Epithelial cell of prostate (primary cell): ENCODE results near the gene EFCAB6.

Source experiments
- DNase-seq: peaks from one replicate; pipeline ENCODE4 v3.0.0-alpha.2; 2011; ENCODE audit warnings: low read depth, low spot score
- H3K27ac ChIP-seq: fragments of 450-650 bp; 2 replicates; pipeline ENCODE4 v1.5.1; 2017; ENCODE audit warnings: mild to moderate bottlenecking

Gene EFCAB6

GRCh38 chr22:43812149-43812842 lies at the start of gene EFCAB6:
EFCAB6 (minus strand) TSS chr22:43812305; CDS start chr22:43782318, 29,987 bp downstream.
- peak within 1 kb of the TSS; percentile 21 for H3K27ac ChIP-seq
- DNase-seq: peak; percentile 45

DNA sequence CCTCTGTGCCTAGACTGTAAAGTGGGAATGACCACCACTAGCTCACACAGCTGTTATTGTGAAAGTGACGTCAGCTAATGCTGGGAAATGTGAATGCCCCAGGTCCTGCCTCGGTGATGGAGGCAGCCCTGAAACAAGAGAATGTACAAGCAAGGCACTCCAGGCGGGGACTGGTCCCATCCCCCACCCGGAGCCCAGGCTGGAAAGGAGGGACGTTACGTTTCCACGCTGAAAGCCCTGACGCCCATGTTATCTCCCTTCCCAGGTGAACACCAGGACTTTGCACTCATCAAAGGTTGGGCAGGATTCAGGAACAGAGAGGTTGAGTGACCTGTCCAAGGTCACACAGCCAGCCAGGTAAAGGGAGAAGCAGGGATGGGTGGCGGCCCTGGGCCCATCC lies 49.4 kb upstream of the EFCAB6 start:
- no peak overlapping the region for H3K27ac ChIP-seq
- no peak for DNase-seq

- H3K27ac ChIP-seq: no peak overlapping the region
- no peak for DNase-seq
Measured at GRCh38 chr22:43860831-43861230, 48.7 kb upstream of the EFCAB6 start.

GRCh38 chr22:43860126-43860525 lies 48.0 kb upstream of the EFCAB6 start:
- H3K27ac ChIP-seq: no peak overlapping the region
- DNase-seq: no peak

- DNase-seq: no peak
- no peak overlapping the region for H3K27ac ChIP-seq
Measured at GRCh38 chr22:43859621-43860020, 47.5 kb upstream of the EFCAB6 start.

DNA sequence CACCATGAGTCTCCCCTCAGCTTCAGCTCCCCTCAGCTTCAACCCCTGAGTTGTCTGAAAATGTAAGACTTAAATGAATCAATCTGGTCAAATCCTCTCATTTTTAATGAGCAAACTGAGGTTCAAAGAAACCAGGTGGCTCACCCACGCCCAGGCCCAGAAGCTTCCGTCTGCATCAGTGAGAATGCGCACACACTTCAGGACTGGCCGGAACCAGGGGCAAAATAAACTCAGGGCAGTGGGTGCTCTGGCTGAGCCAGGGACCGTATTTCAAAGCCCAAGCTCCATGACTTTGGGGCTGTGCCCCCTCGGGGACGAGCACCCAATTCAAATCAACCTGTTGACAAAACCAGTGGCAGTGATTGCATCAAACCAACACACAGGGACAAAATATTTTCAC lies 47.1 kb upstream of the EFCAB6 start:
- no peak overlapping the region for H3K27ac ChIP-seq
- DNase-seq: no peak

- H3K27ac ChIP-seq: no peak overlapping the region
- DNase-seq: no peak
Measured at GRCh38 chr22:43858156-43858895, 46.2 kb upstream of the EFCAB6 start.

- no peak overlapping the region for H3K27ac ChIP-seq
- no peak for DNase-seq
Measured at GRCh38 chr22:43857367-43857766, 45.3 kb upstream of the EFCAB6 start.

GRCh38 chr22:43855431-43855830 lies 43.3 kb upstream of the EFCAB6 start:
- no peak for DNase-seq
- H3K27ac ChIP-seq: no peak overlapping the region

- no peak for DNase-seq
- H3K27ac ChIP-seq: no peak overlapping the region
Measured at GRCh38 chr22:43854786-43855271, 42.7 kb upstream of the EFCAB6 start.

DNA sequence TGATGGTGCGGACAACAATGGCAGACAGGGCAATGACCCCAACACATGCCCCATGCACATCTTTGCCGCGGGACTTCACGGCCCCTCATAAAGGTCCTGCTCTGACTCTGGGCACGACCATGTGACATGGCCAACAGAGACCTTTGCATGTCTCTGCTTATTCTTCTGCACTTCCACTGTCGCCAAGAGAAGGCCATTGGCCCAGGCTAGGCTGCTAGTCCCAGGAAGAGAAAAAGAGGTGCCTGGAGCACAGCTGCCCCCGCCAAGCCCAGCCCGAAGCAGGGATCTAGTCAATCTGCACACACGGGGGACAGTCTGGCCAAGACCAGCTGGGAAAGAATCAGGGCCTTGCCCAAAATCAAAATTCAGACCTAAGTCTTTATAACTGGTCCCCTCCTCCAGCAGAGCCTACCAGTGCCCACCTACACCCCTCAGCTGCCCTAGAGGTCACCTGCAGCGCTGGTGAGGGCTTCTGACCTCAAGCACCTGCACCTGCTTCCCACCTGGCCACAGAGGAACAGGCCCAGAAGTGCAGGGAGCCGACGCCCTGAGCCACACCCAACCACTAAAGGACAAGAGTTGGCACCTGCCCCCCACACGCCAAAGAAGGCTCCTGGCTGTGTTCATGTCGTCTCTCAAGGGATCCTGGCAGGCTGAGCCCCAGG lies 42.1 kb upstream of the EFCAB6 start:
- H3K27ac ChIP-seq: no peak overlapping the region
- DNase-seq: no peak

GRCh38 chr22:43853328-43853931 lies 41.3 kb upstream of the EFCAB6 start:
- DNase-seq: no peak
- H3K27ac ChIP-seq: no peak overlapping the region

GRCh38 chr22:43852573-43853327 lies 40.6 kb upstream of the EFCAB6 start:
- no peak for DNase-seq

GRCh38 chr22:43851979-43852307 lies 39.8 kb upstream of the EFCAB6 start:
- H3K27ac ChIP-seq: no peak overlapping the region
- DNase-seq: no peak

More at GRCh38 chr22:43852573-43853327, 40.6 kb upstream of the EFCAB6 start:
- no peak overlapping the region for H3K27ac ChIP-seq

GRCh38 chr22:43851058-43851978 lies 39.2 kb upstream of the EFCAB6 start:
- no peak overlapping the region for H3K27ac ChIP-seq
- DNase-seq: no peak

GRCh38 chr22:43850529-43850928 lies 38.4 kb upstream of the EFCAB6 start:
- H3K27ac ChIP-seq: no peak overlapping the region
- no peak for DNase-seq

GRCh38 chr22:43849731-43850130 lies 37.6 kb upstream of the EFCAB6 start:
- H3K27ac ChIP-seq: no peak overlapping the region
- no peak for DNase-seq

GRCh38 chr22:43848366-43849171 lies 36.5 kb upstream of the EFCAB6 start:
- no peak for DNase-seq
- no peak overlapping the region for H3K27ac ChIP-seq
